Mucosa of descending colon (tissue), 3 donors: Measurements from ENCODE around the gene DDX10. TPM values are rescaled to one million over a fixed set of nuclear protein-coding genes. Genes with fewer than 3 reads are reported as not detected.

Source experiments
- ATAC-seq: fragments of 200-7000 bp; cut with Tn5 transposase; one replicate; pipeline ENCODE4 v1.9.1; 2020; ENCODE audit warnings: mild to moderate bottlenecking, moderate library complexity
- DNase-seq, 3 donors: peaks; one replicate each; pipeline ENCODE4 v3.0.0-alpha.2; 2020
- H3K36me3 ChIP-seq: fragments of 200-600 bp; one replicate; pipeline ENCODE4 v1.8.0; 2021; ENCODE audit warnings: low read depth, mild to moderate bottlenecking
- H3K4me1 ChIP-seq: fragments of 200-600 bp; one replicate; pipeline ENCODE4 v1.8.0; 2021; ENCODE audit warnings: low read depth, mild to moderate bottlenecking
- H3K4me3 ChIP-seq: fragments of 200-600 bp; one replicate; pipeline ENCODE4 v1.8.0; 2021; ENCODE audit warnings: mild to moderate bottlenecking
- H3K9me3 ChIP-seq: fragments of 200-600 bp; one replicate; pipeline ENCODE4 v1.8.0; 2021; ENCODE audit warnings: mild to moderate bottlenecking
- intact Hi-C, 2 donors: fragments of 100-400 bp; cut with DNase I in 1 of 2; cut with micrococcal nuclease in 1 of 2; formaldehyde crosslinking; loops; one replicate each; pipeline versions ENCODE4 v1.11.0 to v1.11.1; 2022; cut with DNase I, micrococcal nuclease
- total RNA-seq, 3 donors: library from RNA; stranded (reverse); fragmentation: NEBNext Ultra II Directional in 2 of 3; extraction: Animal tissue kit (Norgen Biotek cat#: 25700) in 2 of 3; gene quantifications; one replicate each; pipeline versions ENCODE4 v1.2.1 to v1.2.4, GENCODE V29; 2021 to 2023
- TF ChIP-seq, protein P1 (sequence below): fragments of 200-600 bp; IDR thresholded peaks from one replicate; pipeline ENCODE4 v1.8.0; 2022; ENCODE audit warnings: antibody characterized with exemption, mild to moderate bottlenecking
- donor health status: DM: no; HTN: no; CAD: no; lungs with moderate emphysema.
- donor health status: DM: no; HTN: no; CAD: no.
- donor health status: DM: no; HTN: yes; CAD: no.

Gene DDX10
- total RNA-seq, 3 donors from 2014 or later: 16.1 to 18.3 (median 17.3) TPM

DNA sequence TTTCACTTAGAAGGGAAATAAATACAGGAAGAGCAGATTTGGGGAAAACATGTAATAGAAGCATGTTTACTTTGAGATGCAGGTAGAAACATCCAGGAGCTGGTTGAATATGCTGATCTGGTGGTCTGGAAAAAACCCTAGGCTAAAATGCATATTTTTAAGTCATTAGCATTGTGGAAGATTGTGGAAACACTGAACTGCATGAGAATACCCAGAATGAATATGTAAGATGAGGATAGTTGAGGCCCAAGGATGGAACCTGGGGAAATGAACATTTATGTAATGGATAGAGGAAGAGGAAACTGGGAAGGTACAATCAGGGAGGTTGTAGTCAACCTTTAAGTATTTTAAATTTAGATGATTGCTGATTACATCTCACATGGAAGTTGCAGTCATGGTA lies 269.4 kb downstream of the DDX10 start:
- TF ChIP-seq, protein P1, sequence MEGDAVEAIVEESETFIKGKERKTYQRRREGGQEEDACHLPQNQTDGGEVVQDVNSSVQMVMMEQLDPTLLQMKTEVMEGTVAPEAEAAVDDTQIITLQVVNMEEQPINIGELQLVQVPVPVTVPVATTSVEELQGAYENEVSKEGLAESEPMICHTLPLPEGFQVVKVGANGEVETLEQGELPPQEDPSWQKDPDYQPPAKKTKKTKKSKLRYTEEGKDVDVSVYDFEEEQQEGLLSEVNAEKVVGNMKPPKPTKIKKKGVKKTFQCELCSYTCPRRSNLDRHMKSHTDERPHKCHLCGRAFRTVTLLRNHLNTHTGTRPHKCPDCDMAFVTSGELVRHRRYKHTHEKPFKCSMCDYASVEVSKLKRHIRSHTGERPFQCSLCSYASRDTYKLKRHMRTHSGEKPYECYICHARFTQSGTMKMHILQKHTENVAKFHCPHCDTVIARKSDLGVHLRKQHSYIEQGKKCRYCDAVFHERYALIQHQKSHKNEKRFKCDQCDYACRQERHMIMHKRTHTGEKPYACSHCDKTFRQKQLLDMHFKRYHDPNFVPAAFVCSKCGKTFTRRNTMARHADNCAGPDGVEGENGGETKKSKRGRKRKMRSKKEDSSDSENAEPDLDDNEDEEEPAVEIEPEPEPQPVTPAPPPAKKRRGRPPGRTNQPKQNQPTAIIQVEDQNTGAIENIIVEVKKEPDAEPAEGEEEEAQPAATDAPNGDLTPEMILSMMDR: no peak
- no peak for DNase-seq
- no peaks in the 10 kb centered on the region for H3K36me3 ChIP-seq
- H3K9me3 ChIP-seq: no peaks in the 10 kb centered on the region
- no peaks in the 10 kb centered on the region for H3K4me1 ChIP-seq
- no peak for ATAC-seq
- intact Hi-C loops: no loop called here
- H3K4me3 ChIP-seq: no peak overlapping the region

DNA sequence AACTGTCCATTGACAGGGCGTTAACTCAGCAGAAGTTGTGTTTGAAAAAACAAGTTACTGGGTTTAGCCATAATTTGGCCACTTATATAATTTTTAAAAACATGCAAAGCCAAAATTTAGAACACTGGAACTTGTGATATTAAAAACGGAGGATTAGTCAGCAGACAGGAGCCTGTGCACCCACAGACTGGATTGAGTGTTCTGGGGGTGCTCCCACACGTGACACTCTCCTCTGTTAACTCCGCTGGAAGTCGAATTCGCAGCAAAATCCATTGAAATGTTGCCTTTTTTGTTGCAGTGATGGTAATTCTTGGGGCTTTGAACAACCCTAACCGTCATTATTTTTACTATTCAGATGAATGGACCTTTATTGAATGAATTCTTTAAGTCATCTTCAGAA lies 269.8 kb downstream of the DDX10 start:
- intact Hi-C loops: no loop called here
- TF ChIP-seq, protein P1: no peak
- Histone ChIP-seq H3K36me3 (no peaks in the 10 kb centered on the region), H3K9me3 (no peaks in the 10 kb centered on the region), H3K4me3 (no peak overlapping the region), H3K4me1 (no peaks in the 10 kb centered on the region)
- ATAC-seq (no peak), DNase-seq (no peak)

DNA sequence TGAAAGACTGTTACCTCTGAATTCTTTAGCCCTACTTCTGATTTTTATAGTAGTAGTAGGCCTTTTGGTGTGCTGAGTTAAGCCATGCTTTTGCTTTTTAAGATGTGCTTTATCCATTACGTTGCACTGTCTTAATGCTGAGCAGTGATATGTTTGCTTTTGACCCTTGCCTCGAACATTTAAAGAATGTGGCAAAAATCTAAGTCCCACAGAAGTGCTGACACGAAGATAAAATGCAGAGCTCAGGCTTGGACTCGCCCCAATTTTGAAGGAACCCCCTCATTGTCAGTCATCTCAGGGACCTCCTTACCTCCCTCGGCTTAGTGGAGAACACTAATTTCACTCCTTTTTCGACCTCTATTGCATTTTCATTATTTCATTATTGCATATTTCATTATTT lies 272.9 kb downstream of the DDX10 start:
- ATAC-seq (no peak), DNase-seq (no peak)
- TF ChIP-seq, protein P1: no peak
- Histone ChIP-seq H3K9me3 (no peaks in the 10 kb centered on the region), H3K4me1 (no peaks in the 10 kb centered on the region), H3K36me3 (no peaks in the 10 kb centered on the region), H3K4me3 (no peak overlapping the region)
- intact Hi-C loops: no loop called here

DNA sequence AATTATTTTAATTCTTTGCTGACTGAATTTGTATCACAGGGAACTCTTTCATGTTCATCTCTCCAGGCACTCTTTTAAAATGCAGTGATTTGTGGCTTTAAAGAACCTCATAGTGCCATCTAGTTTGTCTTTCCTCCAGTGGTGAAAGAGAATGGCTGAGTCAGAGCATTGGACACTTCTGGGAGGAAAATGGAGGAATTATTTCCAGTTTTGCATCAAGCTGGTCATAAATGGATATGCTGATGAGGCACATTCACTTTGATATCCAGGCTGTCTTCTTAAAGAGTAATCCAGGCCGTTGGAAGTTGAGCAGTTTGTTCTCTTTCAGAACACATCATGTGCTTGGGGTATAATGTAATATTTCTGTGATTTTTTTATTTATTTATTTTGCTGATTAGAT lies 273.7 kb downstream of the DDX10 start:
- DNase-seq (no peak), ATAC-seq (no peak)
- Histone ChIP-seq H3K9me3 (no peaks in the 10 kb centered on the region), H3K36me3 (no peaks in the 10 kb centered on the region), H3K4me3 (no peak overlapping the region), H3K4me1 (no peaks in the 10 kb centered on the region)
- TF ChIP-seq, protein P1: no peak
- intact Hi-C loops: no loop called here

DNA sequence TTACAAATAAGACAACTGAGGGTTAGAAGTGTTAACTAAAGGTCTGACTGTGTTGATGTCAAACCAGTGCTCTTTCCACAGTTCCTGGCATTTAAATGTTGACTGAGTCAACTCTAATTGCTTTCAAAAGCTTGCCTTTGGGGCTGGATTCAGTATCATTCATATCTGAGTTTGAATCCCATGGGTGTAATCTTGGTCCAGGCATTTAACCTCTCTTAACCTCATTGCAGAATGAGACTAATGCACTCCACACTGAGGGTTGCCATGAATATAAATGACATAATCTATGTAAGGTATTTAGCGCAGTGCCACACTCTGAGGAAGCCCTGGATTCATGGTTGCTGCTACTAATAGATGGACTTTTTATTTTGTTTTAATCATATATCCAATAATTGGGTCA lies 274.3 kb downstream of the DDX10 start:
- intact Hi-C loops: no loop called here
- TF ChIP-seq, protein P1: no peak
- H3K4me3 ChIP-seq: no peak overlapping the region
- DNase-seq (no peak), ATAC-seq (no peak)
- no peaks in the 10 kb centered on the region for H3K9me3 ChIP-seq
- no peaks in the 10 kb centered on the region for H3K4me1 ChIP-seq
- no peaks in the 10 kb centered on the region for H3K36me3 ChIP-seq

DNA sequence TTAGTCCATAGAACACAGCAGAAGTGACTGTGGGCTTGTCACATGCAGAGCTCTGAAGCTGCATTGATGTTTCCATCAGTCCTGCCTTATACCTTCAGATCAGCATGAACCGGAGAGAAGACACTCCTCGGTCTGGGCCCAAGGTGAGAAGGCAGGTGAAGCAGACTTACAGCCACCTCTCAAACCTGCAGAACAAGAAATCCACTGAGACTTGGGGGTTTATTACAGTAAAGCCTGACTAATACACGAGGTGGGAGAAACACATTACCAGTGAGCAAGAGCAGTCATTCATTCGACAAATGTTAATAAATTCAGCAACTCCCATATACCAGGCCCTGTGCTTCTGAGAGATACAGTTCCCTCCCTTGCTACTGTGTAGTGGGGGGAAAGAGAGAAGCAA lies 279.0 kb downstream of the DDX10 start:
- ATAC-seq: no peak
- H3K4me1 ChIP-seq: no peaks in the 10 kb centered on the region
- H3K9me3 ChIP-seq: no peaks in the 10 kb centered on the region
- H3K36me3 ChIP-seq: no peaks in the 10 kb centered on the region
- H3K4me3 ChIP-seq: no peak overlapping the region
- intact Hi-C loops: no loop called here
- TF ChIP-seq, protein P1: no peak
- no peak for DNase-seq
